NCI-H1048 (cell line): ENCODE data around the gene HEXD.
"Not testable (repeated sequence)": the region's sequence is repeated elsewhere in the genome, so short reads cannot be mapped to it uniquely, and the experiment has no call there.

Experiments used
- DNase-seq: peaks from one replicate; lab custom pipeline; 2025; lab: John Stamatoyannopoulos, UW

The HEXD gene

GRCh38 chr17:82441691-82442487, 23.7 kb downstream of the HEXD start:
- no peak for DNase-seq

GRCh38 chr17:82442643-82443464, 24.7 kb downstream of the HEXD start:
- DNase-seq: no peak

GRCh38 chr17:82443465-82444283, 25.5 kb downstream of the HEXD start:
- no peak for DNase-seq

- no peak for DNase-seq
These were observed 26.2 kb downstream of the HEXD start for GRCh38 chr17:82444284-82444893.

- no peak for DNase-seq
These were observed 26.9 kb downstream of the HEXD start for GRCh38 chr17:82444941-82445521.

GRCh38 chr17:82445542-82445941, 27.4 kb downstream of the HEXD start:
- no peak for DNase-seq

GRCh38 chr17:82446124-82446523, 28.0 kb downstream of the HEXD start:
- DNase-seq: no peak

GRCh38 chr17:82446649-82447048, 28.5 kb downstream of the HEXD start:
- DNase-seq: no peak

- DNase-seq: no peak
These were observed 29.7 kb downstream of the HEXD start for GRCh38 chr17:82447876-82448275.

- DNase-seq: no peak
These were observed 31.2 kb downstream of the HEXD start for GRCh38 chr17:82449131-82449882.

GRCh38 chr17:82449883-82450356, 31.8 kb downstream of the HEXD start:
- DNase-seq: no peak

GRCh38 chr17:82450357-82451106, 32.4 kb downstream of the HEXD start, which contains the start of gene CYBC1:
CYBC1 (minus strand) TSS chr17:82450752; CDS start chr17:82449254, 1,498 bp downstream.
- peak; percentile 84 for DNase-seq

- DNase-seq: no peak
These were observed 34.0 kb downstream of the HEXD start for GRCh38 chr17:82452162-82452561.

- DNase-seq: not testable (repeated sequence)
These were observed 35.0 kb downstream of the HEXD start for GRCh38 chr17:82453151-82453550.

GRCh38 chr17:82453706-82454105, 35.6 kb downstream of the HEXD start:
- DNase-seq: not testable (repeated sequence)

GRCh38 chr17:82457073-82457928, 39.2 kb downstream of the HEXD start:
- DNase-seq: no peak

GRCh38 chr17:82457929-82458178, 39.7 kb downstream of the HEXD start:
- no peak for DNase-seq

- DNase-seq: peak; percentile 96
These were observed 40.2 kb downstream of the HEXD start, which contains the start of gene NARF for GRCh38 chr17:82458179-82458884. NARF (plus strand) TSS chr17:82458741; CDS start chr17:82458804, 63 bp downstream.
